Effector CD4-positive, alpha-beta T cell (primary cell): ENCODE results near the gene MRC1.

Experiments
- DNase-seq: peaks from one replicate; pipeline ENCODE4 v3.0.0-alpha.2; 2020

Gene MRC1

DNA sequence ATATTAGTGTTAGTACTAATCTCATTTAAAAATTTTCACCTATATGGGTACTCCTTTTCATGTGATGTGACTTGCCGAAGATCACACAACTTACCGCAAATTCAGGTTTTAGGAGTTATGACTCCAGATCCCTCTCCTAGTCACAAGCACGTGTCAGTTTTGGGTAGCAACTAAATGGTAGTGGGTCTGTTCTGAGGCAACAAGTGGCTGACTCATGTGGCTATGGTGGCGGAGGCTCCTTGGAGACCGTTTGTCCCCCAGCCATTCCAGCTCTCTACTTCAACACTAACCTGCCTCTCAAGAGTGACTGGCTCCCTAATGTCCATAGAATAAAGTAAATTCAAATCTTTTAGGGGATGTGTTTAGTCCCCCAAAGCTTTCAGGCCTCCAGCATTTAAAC lies 39.5 kb downstream of the MRC1 start:
- DNase-seq: no peak

DNA sequence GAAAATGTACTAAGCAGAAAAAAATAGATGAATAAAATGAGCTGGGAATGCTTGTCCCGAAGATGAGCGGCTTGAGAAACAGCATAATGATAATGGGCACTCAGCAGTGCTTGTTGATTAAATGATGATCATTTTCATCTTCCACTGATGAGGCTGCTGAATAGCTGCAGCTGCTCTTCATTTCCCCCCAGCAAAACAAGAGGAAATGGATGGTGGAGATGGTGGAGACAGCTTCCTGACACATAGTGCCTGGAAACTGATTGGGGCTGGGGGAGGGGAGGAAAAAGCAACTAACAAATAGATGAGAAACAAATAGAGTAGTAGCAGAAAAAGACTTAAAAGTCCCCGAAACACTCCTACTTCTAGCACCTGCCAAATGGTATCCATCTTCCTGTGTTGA lies 41.4 kb downstream of the MRC1 start:
- no peak for DNase-seq

DNA sequence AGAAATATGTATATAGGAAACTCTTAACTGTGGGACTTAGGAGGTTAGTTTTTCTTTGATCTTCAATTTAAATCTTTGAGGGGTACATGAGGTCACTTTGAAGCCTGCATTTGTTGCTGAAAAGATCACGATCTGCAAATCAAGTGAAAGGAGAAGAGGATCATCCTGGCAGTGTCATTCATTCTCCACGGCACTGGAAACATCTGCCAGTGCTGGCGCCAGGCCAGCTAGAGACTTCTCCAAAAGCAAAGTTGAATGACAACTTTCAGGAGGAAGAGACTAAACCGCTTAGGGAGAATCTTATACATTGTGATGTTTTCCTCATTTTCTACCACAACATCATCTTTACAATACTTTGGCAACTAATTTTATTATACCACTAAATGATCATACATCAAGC lies 42.5 kb downstream of the MRC1 start:
- no peak for DNase-seq

DNA sequence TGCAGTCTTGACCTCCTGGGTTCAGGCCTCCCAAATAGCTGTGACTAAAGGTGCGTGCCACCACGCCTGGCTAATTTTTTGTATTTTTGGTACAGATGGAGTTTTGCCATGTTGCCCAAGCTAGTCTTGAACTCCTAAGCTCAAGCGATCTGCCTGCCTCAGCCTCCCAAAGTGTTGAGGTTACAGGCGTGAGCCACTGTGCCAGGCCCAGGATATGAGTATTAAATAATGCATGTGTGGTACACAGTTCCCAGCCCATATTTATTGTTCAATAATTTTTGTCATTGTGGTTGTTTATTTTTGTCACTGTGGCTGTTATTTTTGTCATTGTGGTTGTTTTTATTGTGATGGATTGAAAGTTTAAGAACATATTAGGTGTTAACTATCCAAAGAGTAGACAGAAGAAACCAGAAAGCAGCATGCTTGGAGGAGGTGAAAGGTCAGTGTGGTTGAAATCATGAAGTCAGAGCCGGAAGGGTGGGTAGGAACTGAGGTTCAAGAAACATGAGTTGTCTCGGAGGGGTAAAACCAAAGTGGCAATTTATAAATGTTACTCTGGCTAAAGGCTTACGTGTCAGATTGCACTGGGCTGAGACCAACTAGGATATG lies 45.0 kb downstream of the MRC1 start:
- no peak for DNase-seq

DNA sequence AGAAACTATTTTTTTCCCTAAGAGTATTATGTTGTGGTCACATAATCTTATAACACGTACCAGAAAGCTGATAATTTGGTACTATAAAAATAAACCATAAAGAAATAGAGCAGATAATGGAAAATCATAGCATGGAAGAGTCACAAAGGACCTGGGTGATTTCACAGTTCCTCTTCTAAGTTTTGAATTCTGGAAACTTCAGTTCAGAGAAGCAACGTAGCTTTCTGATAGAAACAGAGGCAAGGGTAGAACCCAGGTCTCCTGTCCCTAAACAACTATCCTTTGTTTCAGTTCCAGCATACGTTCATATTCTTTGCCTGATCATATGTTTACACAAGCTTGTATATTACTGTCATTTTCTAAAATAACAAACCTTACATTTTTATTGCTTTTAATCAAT lies 47.9 kb downstream of the MRC1 start:
- DNase-seq: no peak

DNA sequence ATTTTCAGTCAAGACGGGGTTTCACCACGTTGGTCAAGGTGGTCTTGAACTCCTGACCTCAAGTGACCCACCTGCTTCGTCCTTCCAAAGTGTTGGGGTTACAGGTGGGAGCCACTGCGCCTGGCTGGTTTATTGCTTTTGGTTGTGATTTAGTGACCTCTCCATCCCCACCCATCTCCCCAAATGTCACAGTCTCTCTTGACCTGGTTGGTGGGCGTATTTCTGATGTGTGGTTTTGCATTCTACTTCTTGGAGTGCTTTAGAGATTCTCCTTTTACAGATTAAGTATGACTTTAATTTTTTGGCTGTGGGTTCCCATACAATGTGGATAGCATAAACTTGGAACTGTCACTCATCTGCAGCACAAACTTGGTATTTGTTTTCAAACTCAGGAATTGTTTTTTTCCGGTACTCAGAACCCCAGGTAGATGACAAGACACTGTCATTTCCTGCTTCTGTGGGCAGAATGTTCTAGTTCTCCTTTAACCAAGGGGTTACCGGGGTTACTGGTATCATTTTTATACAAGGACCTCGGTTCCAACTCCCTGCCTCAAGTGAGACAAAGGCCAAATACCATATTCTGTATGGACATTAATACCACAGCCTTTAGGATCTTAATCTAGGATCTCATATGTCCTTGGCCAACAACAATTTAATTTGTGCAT lies 50.5 kb downstream of the MRC1 start:
- no peak for DNase-seq

DNA sequence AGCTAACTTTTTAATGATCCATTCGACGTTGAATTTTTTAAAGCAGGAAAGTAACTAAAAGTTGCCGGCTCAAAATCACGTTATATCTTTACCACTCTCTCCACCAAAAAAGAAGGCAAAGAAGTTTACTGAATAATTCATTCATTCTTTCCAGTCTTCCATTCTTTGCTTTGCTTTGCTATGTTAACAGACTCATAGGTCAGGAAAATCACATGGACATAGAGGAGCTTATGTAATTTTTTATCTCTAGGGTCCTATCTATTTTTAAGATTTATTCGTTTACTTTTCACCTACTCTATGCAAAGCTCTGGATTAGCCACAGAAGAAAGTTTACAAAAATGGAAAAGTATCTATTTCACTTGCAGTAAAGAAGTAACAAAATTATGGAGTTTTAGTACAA lies 52.6 kb downstream of the MRC1 start:
- DNase-seq: no peak

DNA sequence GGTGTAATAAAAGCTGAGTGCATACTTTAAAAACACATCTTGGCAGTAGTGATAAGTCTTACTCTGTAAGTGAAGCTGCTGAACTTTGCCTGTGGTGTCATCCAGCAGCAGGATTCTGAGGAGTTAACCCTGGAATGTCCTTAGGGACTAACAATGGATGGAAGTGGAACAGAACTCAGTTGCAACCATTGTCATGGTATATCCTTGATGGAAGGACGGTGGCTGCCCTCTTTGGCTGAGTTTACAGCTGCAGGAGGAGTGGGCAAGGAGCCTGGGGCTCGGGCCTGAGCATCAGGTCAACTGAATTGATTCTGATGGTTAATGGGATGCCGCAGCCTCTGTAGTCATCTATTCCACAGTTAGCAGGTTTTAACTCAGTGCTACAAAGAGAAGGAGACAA lies 56.2 kb downstream of the MRC1 start:
- no peak for DNase-seq

DNA sequence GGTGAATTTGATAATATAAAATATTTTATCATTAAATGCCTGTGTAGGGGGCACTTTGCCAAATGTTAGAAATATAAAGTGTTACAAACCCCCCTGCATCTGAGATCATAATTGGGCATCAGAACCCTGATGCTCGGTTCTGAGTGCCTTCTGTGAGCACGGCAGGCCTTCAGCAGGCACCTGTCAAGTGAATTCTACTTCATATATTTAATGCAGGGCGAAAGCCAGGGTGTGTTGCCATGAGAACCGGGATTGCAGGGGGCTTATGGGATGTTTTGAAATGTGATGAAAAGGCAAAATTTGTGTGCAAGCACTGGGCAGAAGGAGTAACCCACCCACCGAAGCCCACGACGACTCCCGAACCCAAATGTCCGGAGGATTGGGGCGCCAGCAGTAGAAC lies 57.2 kb downstream of the MRC1 start:
- DNase-seq: no peak

DNA sequence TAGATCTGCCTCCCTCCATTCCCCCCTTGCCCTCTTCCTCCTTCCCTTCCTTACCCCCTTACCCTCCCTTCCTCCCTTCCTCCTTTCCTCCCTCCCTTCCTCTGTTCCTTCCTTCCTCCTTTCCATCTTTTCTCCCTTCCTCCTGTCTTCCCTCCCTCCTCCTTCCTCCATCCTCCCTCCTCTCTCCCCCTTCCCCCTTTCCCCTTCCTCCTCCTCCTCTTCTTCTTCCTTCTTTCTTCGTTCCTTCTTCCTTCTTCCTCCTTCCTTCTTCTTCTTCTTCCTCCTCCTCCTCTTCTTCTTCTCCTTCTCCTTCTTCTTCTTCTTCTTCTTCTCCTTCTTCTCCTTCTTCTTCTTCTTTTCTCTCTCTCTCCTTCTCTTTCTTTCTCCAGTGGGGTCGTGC lies 57.9 kb downstream of the MRC1 start:
- no peak for DNase-seq

DNA sequence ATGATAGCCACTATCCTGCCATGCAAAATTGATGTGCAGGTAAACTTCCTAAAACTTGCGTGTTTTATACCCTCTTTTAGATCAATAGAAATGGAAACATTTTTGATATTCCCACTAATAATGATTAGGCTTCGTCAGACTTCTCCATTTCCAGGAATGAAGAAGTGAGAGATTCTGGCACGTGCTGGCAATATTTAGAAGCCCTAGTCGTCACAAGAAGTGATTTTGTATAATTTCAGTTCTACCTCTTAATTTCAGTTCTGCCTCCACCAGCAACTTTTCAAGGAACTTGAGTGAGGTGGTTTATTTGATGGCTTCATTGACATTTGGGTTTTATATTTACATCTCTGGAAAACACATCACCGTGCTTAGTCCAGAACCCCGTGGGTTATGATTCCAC lies 61.9 kb downstream of the MRC1 start:
- DNase-seq: no peak

DNA sequence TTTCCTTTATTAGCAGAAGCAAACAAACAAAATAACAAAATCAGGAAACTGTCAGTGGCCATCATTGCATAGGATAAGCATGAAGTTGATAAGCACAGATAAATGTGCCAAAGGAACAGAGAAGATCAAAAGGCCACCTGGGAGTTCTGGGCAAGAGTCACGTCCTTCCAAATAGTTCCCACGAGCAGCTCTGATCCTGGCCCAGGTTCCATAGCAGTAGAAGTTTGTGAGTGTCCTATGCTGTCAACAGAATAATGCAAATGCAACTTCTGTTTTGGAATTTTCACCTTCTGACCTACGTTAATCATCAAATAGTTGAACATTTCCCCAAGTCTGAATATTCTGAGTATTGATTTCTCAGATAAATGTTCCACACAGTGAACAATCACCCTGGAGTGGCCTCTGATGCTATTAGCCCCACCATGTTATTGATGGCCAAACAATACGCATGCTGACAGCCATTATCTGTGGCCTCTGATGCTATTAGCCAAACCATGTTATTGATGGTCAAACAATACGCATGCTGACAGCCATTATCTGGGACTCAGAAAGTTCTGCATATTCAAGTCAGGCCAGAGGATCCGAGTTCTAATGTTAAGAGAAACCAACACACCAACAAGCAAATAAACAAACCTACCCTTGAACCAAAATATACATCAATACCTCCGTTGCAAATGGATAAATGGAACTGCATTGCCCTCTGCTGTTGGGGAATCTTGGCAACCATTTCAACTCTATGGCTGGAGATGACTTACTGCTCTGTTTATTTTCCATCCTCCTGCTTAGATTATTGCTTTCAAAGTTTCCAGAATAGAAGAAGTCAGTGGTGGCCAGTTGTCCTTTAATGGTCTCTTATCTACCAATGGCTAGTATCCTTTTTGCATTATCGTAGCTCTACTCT lies 63.3 kb downstream of the MRC1 start:
- DNase-seq: no peak

DNA sequence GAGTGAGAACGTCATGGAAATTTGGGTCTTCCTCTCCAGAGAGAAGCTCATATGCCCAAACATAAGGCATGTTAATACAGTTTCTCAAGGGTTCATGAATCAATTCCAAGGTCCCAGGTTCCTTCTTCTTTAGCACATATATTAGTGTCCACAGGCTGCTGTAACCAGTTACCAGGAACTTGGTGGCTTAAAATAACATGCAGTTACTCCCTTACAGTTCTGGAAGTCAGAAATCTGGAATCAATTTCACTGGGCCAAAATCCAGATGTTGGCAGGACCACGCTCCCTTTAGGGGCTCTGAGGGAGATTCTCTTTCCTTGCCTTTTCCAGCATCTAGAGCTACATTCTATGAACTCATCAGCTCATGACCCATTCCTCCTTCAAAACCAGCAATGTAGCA lies 64.8 kb downstream of the MRC1 start:
- DNase-seq: no peak

DNA sequence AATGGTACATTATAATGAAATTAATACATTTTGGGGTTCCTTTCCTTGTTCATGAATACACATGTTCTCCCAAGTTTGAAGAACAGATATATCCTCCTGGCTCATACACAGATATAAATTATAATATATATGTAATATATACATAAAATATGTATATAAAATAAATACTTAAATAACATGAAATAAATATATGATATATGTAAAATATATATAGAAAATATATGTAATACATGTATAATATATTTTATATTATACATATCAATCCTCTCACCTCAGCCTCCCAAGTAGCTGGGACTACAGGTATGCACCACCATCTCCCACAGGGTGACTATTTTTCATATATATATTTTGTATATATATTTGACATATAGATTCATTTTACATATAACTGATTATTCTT lies 68.0 kb downstream of the MRC1 start:
- DNase-seq: no peak

DNA sequence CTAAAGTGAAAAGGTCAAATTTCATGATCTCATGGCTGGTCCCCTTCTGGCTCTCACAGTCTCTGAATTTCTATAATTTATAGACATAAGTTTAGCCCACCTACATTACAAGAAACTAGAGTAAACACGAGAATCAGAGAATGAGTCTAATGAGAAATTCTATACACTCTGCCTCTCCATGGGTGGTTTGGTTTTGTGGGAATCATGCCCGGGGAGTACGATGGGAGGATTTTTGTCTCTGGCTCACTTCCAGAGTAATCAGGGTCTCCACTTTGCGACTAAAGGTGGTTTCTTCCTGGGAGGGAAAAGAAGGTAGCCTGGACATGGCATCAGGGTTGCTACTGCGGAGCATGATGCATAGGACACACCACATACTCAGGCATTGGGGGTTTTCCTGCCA lies 69.7 kb downstream of the MRC1 start:
- no peak for DNase-seq

DNA sequence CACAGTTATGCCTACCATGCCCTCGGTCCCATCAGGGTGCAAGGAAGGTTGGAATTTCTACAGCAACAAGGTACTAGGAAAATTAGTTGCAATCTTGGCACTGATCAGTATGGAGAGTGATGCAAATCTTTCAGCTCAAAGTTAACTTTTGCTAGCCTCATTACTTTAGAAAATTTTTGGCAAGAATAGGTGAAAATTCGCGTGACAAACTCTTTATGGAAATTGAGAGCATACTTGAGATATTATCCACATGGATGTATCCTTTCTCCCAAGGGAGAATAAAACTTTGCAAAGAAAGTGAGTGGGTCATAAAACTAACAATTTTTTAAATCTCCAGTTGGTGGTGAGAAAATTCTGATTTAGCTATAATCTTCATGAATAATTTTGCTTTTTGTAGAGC lies 71.5 kb downstream of the MRC1 start:
- no peak for DNase-seq

DNA sequence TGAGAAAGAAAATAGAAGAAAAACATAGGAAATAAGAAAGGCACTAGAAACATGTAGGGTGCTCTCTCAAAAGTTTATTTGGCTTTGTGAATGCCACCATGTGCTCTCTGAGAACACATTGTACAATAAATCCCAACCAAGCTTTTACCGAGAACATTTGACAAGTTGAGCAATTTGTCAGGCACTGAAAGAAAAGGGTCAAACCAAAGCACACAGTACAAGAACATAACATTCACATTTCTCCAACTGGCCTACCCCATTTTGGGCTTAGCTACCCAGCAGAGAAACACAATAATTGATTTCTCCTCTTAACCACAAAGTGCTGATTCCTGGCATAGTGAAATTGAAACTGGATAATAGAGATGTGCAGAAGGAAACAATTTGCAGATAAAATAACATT lies 73.4 kb downstream of the MRC1 start:
- no peak for DNase-seq

DNA sequence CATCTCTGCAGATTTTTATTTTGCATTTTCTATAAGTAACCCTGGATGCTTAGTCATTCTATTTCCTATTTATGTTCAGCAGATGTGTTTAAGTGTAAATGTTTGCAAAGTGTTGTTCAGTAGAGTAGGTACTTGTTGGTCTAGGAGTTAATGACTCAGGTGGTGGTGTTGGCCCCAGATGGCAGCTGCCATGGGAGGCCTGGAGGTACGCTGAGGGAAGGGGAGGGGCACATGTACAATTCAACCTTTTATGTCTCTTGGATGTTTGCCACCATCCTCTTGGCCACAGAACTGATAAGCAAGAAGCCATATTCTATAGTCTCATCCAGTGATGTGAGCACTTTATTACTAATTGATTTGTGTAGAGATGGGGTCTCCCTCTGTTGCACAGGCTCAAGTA lies 74.5 kb downstream of the MRC1 start:
- no peak for DNase-seq

DNA sequence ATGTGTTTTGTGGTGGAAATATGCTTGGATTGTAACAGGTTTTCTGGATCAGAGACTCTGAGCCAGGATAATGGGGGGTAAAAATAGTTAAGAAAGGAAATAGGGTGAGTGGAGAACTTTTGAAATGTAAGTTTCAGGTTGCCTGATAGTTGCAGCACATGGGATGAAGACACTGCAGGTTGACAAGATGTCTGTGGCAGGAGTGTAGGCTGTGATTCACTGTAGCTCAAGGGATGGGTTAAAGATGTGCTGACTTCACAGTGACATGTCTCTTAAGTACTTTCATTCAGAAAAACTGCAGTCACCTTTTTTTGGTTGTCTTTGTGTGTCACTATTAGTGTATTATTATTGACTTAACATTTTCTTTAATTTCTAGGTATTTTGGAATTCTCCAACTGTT lies 79.0 kb downstream of the MRC1 start:
- DNase-seq: no peak

DNA sequence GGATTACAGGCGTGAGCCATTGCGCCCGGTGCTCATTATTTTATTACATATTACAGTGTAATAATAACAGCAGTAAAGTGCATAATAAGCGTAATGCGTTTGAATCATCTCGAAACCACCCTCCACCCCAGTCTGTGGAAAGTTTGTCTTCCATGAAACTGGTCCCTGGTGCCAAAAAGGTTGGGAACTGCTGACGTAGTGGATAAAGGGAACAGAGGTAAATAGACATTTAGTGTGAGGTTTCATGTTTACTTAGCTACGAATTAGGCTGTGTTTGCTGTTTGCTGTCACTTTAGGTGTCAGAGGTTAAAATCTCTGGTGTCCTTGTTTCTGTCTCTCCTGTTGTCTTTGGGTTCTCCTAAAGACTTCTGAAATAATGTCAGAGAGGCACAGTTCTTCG lies 82.3 kb downstream of the MRC1 start:
- DNase-seq: no peak

DNA sequence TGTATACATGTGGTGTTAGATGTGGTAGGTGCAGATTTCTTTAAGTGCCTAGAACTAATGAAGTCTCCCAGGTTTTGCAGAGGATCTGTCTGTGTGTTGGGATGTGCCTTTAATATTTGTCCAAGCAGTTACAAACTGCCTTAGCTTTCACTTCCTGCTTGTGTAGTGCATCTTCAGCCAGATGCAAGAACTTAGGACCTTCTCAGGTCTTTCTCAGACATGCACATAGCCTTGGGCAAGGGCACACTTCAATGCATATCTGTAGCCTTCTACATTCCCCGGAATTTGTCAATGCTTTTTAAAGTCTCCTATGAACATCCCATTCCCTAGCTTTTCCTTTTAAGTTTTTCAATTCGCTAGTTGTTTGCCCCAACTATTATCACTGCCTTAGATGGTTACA lies 95.4 kb downstream of the MRC1 start:
- DNase-seq: no peak

DNA sequence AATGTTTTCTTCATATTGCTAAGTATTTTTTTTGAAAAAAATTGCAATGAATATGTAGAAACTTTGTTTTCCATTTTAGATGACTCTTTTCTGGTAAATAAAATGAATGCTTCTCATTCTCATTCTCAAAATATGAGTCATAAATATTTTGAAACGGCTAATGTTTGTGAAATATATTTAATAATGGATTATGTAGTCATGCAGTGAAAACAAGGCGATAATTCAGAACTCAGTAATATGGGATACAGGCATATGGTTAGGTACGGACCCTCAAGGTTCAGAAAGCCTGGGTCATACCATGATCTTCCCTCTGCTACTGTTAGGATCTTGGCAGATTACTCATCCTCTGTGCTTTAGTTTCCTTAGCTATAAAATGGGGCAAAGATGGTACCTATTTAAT lies 96.3 kb downstream of the MRC1 start:
- DNase-seq: no peak

DNA sequence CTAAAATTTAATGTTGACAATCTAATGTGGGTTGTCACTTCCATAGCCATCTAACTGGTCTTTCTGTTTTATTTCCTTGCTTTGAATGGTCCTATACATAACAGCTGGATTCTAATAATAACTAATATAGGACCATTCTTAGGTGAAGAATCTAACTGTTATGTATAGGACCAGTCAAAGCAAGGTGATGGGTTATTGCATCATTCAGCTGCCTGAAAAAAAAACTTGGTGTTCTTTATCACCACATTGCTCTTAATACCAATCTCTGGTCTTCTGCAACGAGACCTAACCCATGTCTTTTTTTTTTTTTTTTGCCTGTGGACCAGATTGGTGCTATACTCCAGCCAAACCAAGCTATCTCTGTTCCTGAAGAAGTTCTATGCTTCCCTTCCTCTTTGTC lies 96.9 kb downstream of the MRC1 start:
- no peak for DNase-seq

DNA sequence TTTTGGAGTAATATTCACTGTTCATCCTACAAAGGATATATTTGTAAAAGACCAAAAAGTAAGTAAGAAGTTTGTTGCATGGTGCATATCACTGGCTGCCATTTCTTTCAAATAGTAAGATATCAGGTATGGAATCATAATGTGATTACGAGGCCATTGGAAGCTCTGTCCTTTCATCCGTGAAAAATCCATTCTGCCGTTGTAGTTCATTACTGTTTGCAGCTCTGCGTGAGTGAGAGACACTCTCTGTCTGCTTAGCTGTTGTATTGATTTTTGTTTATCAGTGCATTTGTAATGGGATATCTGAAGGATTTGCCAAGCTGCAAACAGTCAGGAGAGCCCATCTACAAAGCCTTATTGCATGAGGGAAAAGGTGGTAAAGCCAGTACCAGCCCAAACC lies 98.5 kb downstream of the MRC1 start:
- no peak for DNase-seq
